GM23248 (cell line): Measurements from ENCODE around the gene RAPGEF2.

ENCODE experiments used
- EZH2 ChIP-seq: fragments of 200-600 bp; sonication (generic); IDR thresholded peaks from 2 replicates; pipeline ENCODE4 v1.6.1; 2018; ENCODE audit warnings: antibody characterized with exemption, mild to moderate bottlenecking; ENCODE audit not compliant: insufficient read depth, poor library complexity, severe bottlenecking
- EZH2phosphoT487 ChIP-seq: fragments of 200-600 bp; sonication (generic); IDR thresholded peaks from 2 replicates; pipeline ENCODE4 v1.6.1; 2018; ENCODE audit warnings: antibody characterized with exemption, moderate library complexity, mild to moderate bottlenecking, low read depth; ENCODE audit not compliant: insufficient read depth

DNA sequence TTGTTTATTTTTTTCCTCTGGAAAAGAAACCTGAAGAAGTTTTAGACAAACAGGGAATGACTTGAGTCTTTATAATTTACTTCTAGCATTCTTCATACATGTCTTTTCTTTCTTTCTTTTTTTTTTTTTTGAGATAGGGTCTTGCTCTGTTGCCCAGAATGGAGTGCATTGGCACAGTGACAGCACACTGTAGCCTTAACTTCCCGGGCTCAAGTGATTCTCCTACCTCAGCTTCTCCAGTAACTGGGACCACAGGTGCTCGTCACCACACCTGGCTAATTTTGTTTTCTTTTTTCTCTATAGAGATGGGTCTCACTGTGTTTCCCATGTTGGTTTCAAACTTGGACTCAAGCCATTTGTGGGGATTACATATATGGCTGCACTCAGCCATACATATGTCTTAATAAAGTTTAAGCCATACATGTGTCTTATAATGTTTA is 71.8 kb downstream of the RAPGEF2 start:
- no peak for TF ChIP-seq EZH2
- no peak for TF ChIP-seq EZH2phosphoT487
